ENCODE data around the gene TP53AIP1.

Gene TP53AIP1

DNA sequence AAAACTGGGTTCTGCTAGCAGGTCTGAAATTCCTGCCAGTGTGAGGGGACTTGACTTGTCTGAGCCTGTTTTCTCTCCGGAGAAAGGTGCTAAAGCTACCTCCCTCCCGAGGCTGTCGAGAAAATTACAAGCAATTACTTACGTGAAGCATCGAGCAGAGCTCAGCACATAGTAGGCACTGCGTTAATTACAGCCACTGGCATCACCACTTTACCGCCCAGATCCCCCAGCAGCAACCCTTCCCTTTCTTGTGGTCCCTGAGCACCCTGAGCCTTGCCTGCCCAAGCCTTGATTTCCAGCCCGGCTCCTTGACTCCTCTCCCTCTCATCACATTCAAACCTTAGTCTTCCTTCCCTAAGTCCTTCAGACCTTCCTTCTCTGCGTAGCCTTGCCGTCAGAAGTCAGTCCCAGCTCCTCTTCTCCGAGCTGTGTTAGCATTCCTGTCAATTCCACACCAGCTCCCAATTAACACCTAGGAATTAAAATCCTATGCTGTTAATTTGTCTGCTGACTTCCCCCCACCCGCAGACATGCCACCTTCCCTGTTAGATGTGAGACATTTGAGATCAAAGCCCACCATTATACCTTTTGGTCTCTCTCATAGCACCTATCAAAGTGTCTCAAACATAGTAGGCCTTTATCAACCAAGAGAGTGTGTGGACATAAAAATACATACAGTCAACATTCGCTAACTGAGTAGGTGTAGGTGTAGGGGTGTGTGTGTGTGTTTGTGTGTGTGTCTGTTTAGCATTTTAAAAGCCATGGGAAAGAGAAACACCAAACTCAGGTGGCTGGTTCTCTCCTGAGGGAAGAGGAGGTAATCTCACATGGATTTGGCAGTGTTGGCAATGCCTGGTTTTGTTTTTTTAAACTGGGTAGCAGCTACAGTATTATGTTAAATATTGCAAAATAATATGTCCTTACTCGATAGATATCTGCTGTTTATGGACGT is 54.4 kb downstream of the TP53AIP1 start:
- no peak for DNase-seq

DNA sequence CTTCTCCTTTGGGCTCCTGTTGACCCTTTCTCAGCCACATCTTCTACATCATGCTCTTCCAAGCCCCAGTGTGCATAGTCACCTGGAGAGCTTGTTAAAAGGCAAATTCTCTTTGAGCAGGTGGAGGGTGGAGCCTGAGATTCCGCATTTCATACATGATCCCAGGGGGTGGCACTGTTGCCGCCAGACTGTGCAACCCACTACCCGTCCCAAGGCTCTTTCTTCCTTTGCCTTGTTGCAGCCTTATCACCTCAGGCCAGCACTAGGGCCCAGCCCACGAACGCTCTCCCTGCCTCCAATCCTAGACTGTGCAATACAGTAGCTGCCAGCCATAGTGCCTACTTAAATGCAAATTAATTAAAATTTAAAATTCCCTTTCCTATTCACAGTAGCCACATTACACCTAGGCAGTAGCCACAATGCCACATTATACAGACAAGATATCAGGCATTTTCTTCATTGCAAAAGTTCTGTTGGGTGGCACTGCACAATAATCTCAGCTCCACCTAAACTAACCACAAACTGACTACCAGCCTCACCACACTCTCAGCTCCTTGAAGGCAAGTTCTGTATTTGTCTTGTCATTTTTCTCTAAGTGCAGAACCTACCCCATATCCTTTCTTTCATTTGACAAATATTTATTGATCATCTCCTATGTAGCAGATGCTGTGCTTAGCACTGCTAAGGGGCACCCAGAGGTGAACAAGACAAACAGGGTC is 56.1 kb downstream of the TP53AIP1 start:
- DNase-seq: no peak

Data from CD4-positive, alpha-beta T cell treated with Interleukin-4 for 1 hour (primary cell).